ENCODE results near the gene FMN1. TPM values are rescaled to one million over a fixed set of nuclear protein-coding genes. Genes with fewer than 3 reads are reported as not detected.

Gene FMN1
- total and polyA plus RNA-seq, 7 experiments from 2014 or later = 0.02 to 32.2 (median 1.0) TPM; not detected in 1

DNA sequence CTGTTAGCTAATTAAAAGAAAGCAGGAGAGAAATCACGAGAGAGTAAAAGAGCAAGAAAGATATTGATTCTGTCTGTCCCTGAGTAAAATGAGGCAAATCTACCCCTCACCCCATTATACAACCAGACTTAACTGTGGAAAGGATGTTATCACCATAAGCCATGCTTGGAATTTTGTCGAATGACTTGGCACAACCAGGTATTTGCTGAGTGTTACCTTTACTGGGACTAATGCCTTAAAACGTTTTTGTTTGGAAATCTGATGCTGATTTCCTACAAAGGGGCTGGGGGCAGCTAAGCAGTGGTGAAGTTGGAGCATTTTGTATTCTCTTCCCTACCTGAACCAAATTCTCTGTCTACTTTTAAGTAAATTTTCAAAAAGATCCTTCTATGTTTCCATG is 265.6 kb downstream of the FMN1 start:
- Histone ChIP-seq H3K4me1 (ENCODE audit: control insufficient read depth in 2 of 2, insufficient read depth in 2 of 2, low read length in 2 of 2) (no peaks in the 10 kb centered on the region), H3K9me3 (ENCODE audit: control insufficient read depth in 2 of 3, low read length in 3 of 3) (no peaks in the 10 kb centered on the region), H3K4me3 (ENCODE audit: low read length) (no peak overlapping the region), H3K27ac (ENCODE audit: low read depth, low read length) (no peak overlapping the region), H3K36me3 (ENCODE audit: control insufficient read depth in 2 of 3, insufficient read depth in 3 of 3, low read length in 3 of 3) (no peaks in the 10 kb centered on the region), H3K27me3 (ENCODE audit: control insufficient read depth in 2 of 2, insufficient read depth in 2 of 2, low read length in 2 of 2) (no peaks in the 10 kb centered on the region)
- no peak overlapping the region for H3K27ac Mint-ChIP-seq
- ChIA-PET CTCF (no interaction called here), POLR2A (no interaction called here)
- peaks cover 0 to 17% (median 0%) of the 10 kb centered on the region in 5 donors for H3K27me3 Mint-ChIP-seq
- ATAC-seq = no peak
- no peak overlapping the region for H3K4me3 Mint-ChIP-seq
- H3K9me3 Mint-ChIP-seq = peaks cover 0 to 16% (median 2%) of the 10 kb centered on the region in 11 donors
- intact Hi-C loops (cut with micrococcal nuclease) = no loop called here
- no peaks in the 10 kb centered on the region for H3K4me1 Mint-ChIP-seq
- DNase-seq = no peak
- peaks cover 0 to 15% (median 0%) of the 10 kb centered on the region in 5 donors for H3K36me3 Mint-ChIP-seq

DNA sequence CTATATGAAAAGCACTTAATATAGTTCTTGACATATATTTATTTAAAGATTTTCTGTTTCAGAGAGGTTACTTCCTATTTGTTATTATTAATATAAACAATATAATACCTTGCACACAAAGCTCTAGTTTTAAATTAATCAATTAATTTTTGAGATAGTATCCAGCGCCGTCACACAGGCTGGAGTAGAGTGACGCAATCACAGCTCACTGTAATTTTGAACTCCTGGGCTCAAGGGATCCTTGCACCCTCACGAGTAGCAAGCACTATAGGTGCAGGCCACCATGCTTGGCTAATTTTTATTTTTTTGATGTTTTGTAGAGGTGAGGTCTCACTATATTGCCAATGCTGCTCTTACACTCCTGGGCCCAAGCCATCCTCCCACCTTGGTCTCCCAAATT is 267.4 kb downstream of the FMN1 start:
- CTCF ChIA-PET = no interaction called here
- H3K36me3 ChIP-seq (ENCODE audit: control insufficient read depth in 2 of 3, insufficient read depth in 3 of 3, low read length in 3 of 3) = no peaks in the 10 kb centered on the region

DNA sequence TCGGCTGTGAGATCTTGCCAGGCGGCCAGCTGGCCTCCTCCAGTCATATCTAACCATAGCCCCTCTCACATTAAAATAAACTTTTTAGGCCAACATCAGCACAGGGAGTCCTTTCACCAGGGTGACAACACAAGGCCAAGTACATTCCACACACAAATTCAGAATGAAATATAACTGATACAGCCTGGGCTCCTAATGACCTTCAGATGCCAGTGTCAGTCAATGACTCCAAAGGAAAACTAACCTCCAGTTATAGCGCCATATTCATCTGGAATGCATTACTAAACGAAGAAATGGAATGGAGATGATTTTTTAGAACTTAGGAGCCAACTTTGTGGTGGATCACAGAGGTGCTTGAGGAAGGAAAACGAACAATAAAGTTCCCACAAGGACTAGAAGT is 271.3 kb downstream of the FMN1 start:
- Mint-ChIP-seq H3K27ac (no peak overlapping the region), H3K27me3 (peaks cover 0 to 5% (median 0%) of the 10 kb centered on the region in 5 donors), H3K9me3 (no peaks in the 10 kb centered on the region), H3K4me1 (no peaks in the 10 kb centered on the region), H3K36me3 (peaks cover 0 to 32% (median 5%) of the 10 kb centered on the region in 5 donors), H3K4me3 (no peak overlapping the region)
- no peak for DNase-seq
- no peak for ATAC-seq
- H3K27ac ChIP-seq (ENCODE audit: low read depth, low read length) = no peak overlapping the region
- H3K36me3 ChIP-seq (ENCODE audit: control insufficient read depth in 2 of 3, insufficient read depth in 3 of 3, low read length in 3 of 3) = no peaks in the 10 kb centered on the region
- H3K9me3 ChIP-seq (ENCODE audit: control insufficient read depth in 2 of 3, low read length in 3 of 3) = no peaks in the 10 kb centered on the region
- CTCF ChIA-PET = no interaction called here
- POLR2A ChIA-PET = no interaction called here
- intact Hi-C loops (cut with micrococcal nuclease) = no loop called here
- no peaks in the 10 kb centered on the region for H3K4me1 ChIP-seq (ENCODE audit: control insufficient read depth in 2 of 2, insufficient read depth in 2 of 2, low read length in 2 of 2)
- no peak overlapping the region for H3K4me3 ChIP-seq (ENCODE audit: low read length)
- H3K27me3 ChIP-seq (ENCODE audit: control insufficient read depth in 2 of 2, insufficient read depth in 2 of 2, low read length in 2 of 2) = no peaks in the 10 kb centered on the region

More for the DNA sequence above, 267.4 kb downstream of the FMN1 start:
- Mint-ChIP-seq H3K36me3 (peaks cover 0 to 26% (median 0%) of the 10 kb centered on the region in 5 donors), H3K9me3 (peaks cover 0 to 11% (median 2%) of the 10 kb centered on the region in 11 donors), H3K4me3 (no peak overlapping the region), H3K27me3 (peaks cover 0 to 6% (median 0%) of the 10 kb centered on the region in 5 donors), H3K4me1 (no peaks in the 10 kb centered on the region), H3K27ac (no peak overlapping the region)
- H3K4me3 ChIP-seq (ENCODE audit: low read length) = no peak overlapping the region
- H3K4me1 ChIP-seq (ENCODE audit: control insufficient read depth in 2 of 2, insufficient read depth in 2 of 2, low read length in 2 of 2) = no peaks in the 10 kb centered on the region
- H3K27ac ChIP-seq (ENCODE audit: low read depth, low read length) = no peak overlapping the region
- POLR2A ChIA-PET = no interaction called here
- DNase-seq (no peak), ATAC-seq (no peak)
- H3K9me3 ChIP-seq (ENCODE audit: control insufficient read depth in 2 of 3, low read length in 3 of 3) = no peaks in the 10 kb centered on the region
- intact Hi-C loops (cut with micrococcal nuclease) = no loop called here
- no peaks in the 10 kb centered on the region for H3K27me3 ChIP-seq (ENCODE audit: control insufficient read depth in 2 of 2, insufficient read depth in 2 of 2, low read length in 2 of 2)

DNA sequence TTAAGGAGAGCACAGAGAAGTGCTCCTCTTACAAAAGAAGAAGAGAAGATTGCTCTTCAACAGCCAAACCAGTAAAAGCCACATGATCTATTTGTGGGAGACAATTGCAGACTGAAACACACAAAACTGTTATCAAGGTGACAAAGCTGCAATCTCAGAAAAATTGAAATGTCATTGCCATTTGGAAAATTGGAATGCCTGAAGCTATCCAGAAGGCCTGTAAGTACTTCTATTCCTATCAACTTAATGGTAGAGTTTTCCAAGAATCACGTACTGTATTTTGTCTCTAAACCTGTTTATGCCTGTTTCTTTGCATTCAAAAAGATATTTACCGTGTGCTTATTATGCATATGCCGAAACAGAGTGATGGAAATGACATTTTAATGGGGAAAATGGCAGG is 272.0 kb downstream of the FMN1 start:
- no peaks in the 10 kb centered on the region for H3K4me1 Mint-ChIP-seq
- H3K36me3 Mint-ChIP-seq = peaks cover 0 to 32% (median 5%) of the 10 kb centered on the region in 5 donors
- POLR2A ChIA-PET = no interaction called here

DNA sequence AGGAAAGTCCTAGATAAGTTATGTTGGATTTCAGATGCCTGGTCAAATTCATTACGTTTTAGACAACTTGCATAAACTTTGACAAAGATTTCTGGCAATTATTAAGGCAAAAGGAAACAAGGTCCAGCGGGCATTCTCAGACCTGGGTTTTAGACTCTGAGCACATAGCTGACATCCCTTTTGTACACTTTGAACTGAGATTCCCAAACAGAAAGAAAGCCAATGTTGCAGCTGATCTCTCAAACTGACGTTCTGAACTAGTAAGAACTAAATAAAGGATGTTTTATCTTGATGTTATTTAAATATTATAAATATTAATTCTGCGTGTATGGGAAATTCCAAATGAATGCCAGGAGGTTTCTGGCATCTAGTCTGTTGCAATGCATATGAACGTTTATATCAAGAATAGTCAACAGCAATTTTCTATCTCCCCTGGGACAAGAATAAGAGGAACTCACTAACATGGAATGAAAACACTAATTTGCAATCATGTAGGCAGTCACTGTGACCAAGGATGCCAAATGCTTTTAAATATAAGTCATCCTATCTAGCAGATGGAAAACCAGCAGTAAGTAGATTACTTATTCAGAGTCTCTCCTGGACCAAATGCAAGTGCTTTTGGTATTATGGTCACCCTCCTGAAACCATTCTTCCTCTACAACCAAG is 274.6 kb downstream of the FMN1 start:
- intact Hi-C loops (cut with micrococcal nuclease) = no loop called here
- no peaks in the 10 kb centered on the region for H3K9me3 ChIP-seq (ENCODE audit: control insufficient read depth in 2 of 3, low read length in 3 of 3)
- H3K9me3 Mint-ChIP-seq = no peaks in the 10 kb centered on the region
- no peaks in the 10 kb centered on the region for H3K4me1 Mint-ChIP-seq
- ChIA-PET POLR2A (no interaction called here), CTCF (no interaction called here)
- DNase-seq = no peak
- peaks cover 0 to 5% (median 4%) of the 10 kb centered on the region in 5 donors for H3K27me3 Mint-ChIP-seq
- no peaks in the 10 kb centered on the region for H3K36me3 ChIP-seq (ENCODE audit: control insufficient read depth in 2 of 3, insufficient read depth in 3 of 3, low read length in 3 of 3)
- H3K27ac ChIP-seq (ENCODE audit: low read depth, low read length) = no peak overlapping the region
- no peak overlapping the region for H3K4me3 Mint-ChIP-seq
- no peaks in the 10 kb centered on the region for H3K27me3 ChIP-seq (ENCODE audit: control insufficient read depth in 2 of 2, insufficient read depth in 2 of 2, low read length in 2 of 2)
- ATAC-seq = no peak
- peaks cover 0 to 26% (median 6%) of the 10 kb centered on the region in 5 donors for H3K36me3 Mint-ChIP-seq
- no peak overlapping the region for H3K4me3 ChIP-seq (ENCODE audit: low read length)
- H3K4me1 ChIP-seq (ENCODE audit: control insufficient read depth in 2 of 2, insufficient read depth in 2 of 2, low read length in 2 of 2) = no peaks in the 10 kb centered on the region
- no peak overlapping the region for H3K27ac Mint-ChIP-seq

More for the DNA sequence above, 272.0 kb downstream of the FMN1 start:
- Histone ChIP-seq H3K9me3 (ENCODE audit: control insufficient read depth in 2 of 3, low read length in 3 of 3) (no peaks in the 10 kb centered on the region), H3K4me3 (ENCODE audit: low read length) (no peak overlapping the region), H3K27me3 (ENCODE audit: control insufficient read depth in 2 of 2, insufficient read depth in 2 of 2, low read length in 2 of 2) (no peaks in the 10 kb centered on the region), H3K27ac (ENCODE audit: low read depth, low read length) (no peak overlapping the region), H3K4me1 (ENCODE audit: control insufficient read depth in 2 of 2, insufficient read depth in 2 of 2, low read length in 2 of 2) (no peaks in the 10 kb centered on the region), H3K36me3 (ENCODE audit: control insufficient read depth in 2 of 3, insufficient read depth in 3 of 3, low read length in 3 of 3) (no peaks in the 10 kb centered on the region)
- Mint-ChIP-seq H3K27me3 (peaks cover 0 to 5% (median 0%) of the 10 kb centered on the region in 5 donors), H3K9me3 (no peaks in the 10 kb centered on the region), H3K4me3 (no peak overlapping the region), H3K27ac (no peak overlapping the region)
- ATAC-seq (no peak), DNase-seq (no peak)
- CTCF ChIA-PET = no interaction called here
- intact Hi-C loops (cut with micrococcal nuclease) = no loop called here

DNA sequence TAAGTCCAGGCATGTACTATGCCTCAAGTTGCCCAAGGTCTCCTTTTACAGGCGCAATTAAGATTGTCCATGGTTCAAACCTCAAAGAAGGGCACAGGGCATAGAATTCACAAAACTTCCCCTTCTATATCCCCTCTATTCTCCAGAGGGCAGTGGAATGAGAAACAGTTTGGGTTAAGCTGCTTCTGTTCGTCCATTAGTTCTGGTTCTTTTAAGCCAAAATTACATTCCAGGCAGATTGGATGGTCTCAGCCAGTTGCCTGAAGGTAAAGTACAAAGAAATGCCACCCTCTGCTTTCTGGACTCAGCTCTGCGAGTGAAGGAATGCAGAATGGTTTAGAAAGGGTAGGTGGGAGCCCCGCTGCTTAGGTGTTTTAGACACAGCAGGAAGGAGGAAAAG is 276.0 kb downstream of the FMN1 start:
- POLR2A ChIA-PET = no interaction called here
- Histone ChIP-seq H3K4me1 (ENCODE audit: control insufficient read depth in 2 of 2, insufficient read depth in 2 of 2, low read length in 2 of 2) (no peaks in the 10 kb centered on the region), H3K36me3 (ENCODE audit: control insufficient read depth in 2 of 3, insufficient read depth in 3 of 3, low read length in 3 of 3) (no peaks in the 10 kb centered on the region), H3K27me3 (ENCODE audit: control insufficient read depth in 2 of 2, insufficient read depth in 2 of 2, low read length in 2 of 2) (no peaks in the 10 kb centered on the region), H3K9me3 (ENCODE audit: control insufficient read depth in 2 of 3, low read length in 3 of 3) (no peaks in the 10 kb centered on the region), H3K4me3 (ENCODE audit: low read length) (no peak overlapping the region), H3K27ac (ENCODE audit: low read depth, low read length) (no peak overlapping the region)
- CTCF ChIA-PET = no interaction called here
- Mint-ChIP-seq H3K9me3 (no peaks in the 10 kb centered on the region), H3K27ac (peak overlapping the region in 1 of 9 donors; percentile 28), H3K36me3 (peaks cover 0 to 17% (median 0%) of the 10 kb centered on the region in 5 donors), H3K4me1 (peaks cover 0 to under 1% (median 0%) of the 10 kb centered on the region in 7 donors), H3K4me3 (no peak overlapping the region), H3K27me3 (peaks cover 0 to 7% (median 4%) of the 10 kb centered on the region in 5 donors)
- DNase-seq (no peak), ATAC-seq (no peak)
- intact Hi-C loops (cut with micrococcal nuclease) = no loop called here

DNA sequence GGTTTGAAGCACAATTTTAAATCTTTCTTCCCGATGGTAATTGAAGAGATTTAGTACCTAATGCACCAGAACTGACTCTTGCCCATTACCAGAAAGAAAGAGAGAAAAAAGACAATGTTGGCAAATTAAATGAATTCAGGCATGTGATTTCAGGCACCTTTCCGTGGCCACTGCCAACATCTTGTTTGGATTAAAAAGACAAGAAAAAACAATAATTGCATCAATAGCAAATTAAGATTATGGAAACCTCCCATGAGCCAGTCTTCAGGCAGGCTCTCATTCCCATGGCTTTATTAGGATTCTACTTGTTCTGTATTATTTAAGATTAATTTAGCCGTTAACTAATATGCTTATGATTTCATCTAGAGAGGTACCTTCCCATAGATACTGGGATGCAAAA is 283.7 kb downstream of the FMN1 start:
- Histone ChIP-seq H3K4me1 (ENCODE audit: control insufficient read depth in 2 of 2, insufficient read depth in 2 of 2, low read length in 2 of 2) (no peaks in the 10 kb centered on the region), H3K27ac (ENCODE audit: low read depth, low read length) (no peak overlapping the region), H3K9me3 (ENCODE audit: control insufficient read depth in 2 of 3, low read length in 3 of 3) (no peaks in the 10 kb centered on the region), H3K36me3 (ENCODE audit: control insufficient read depth in 2 of 3, insufficient read depth in 3 of 3, low read length in 3 of 3) (no peaks in the 10 kb centered on the region), H3K27me3 (ENCODE audit: control insufficient read depth in 2 of 2, insufficient read depth in 2 of 2, low read length in 2 of 2) (no peaks in the 10 kb centered on the region), H3K4me3 (ENCODE audit: low read length) (no peak overlapping the region)
- Mint-ChIP-seq H3K36me3 (no peaks in the 10 kb centered on the region), H3K9me3 (no peaks in the 10 kb centered on the region), H3K4me3 (no peak overlapping the region), H3K4me1 (peaks cover 0 to 8% (median 0%) of the 10 kb centered on the region in 7 donors), H3K27ac (no peak overlapping the region), H3K27me3 (peaks cover 0 to 11% (median 0%) of the 10 kb centered on the region in 5 donors)
- POLR2A ChIA-PET = no interaction called here
- intact Hi-C loops (cut with micrococcal nuclease) = no loop called here
- DNase-seq (no peak), ATAC-seq (no peak)
- CTCF ChIA-PET = no interaction called here
